Right lobe of liver (tissue), 6 donors: Measurements from ENCODE around the gene MBLAC1. TPM values are rescaled to one million over a fixed set of nuclear protein-coding genes. Genes with fewer than 3 reads are reported as not detected.

ENCODE experiments used
- ATAC-seq, 4 donors: fragments of 200-7000 bp; cut with Tn5 transposase; one replicate each; pipeline ENCODE4 v1.9.1; 2020; ENCODE audit warnings: mild to moderate bottlenecking in 4 of 4, moderate library complexity in 4 of 4
- DNase-seq, 3 donors: peaks; one replicate each; pipeline ENCODE4 v3.0.0-alpha.2; 2020
- H3K27ac ChIP-seq, 3 donors: fragments of 200-600 bp; one replicate each; pipeline ENCODE4 v1.8.0; 2022
- H3K27me3 ChIP-seq, 2 donors: fragments of 200-600 bp; one replicate each; pipeline ENCODE4 v1.8.0; 2022
- H3K36me3 ChIP-seq, 4 donors: fragments of 200-600 bp; sonication (generic) in 1 of 4; one replicate each; pipeline versions ENCODE4 v1.5.1 to v1.8.0; 2017 to 2022; ENCODE audit warnings: control low read depth in 1 of 4
- H3K4me1 ChIP-seq, 4 donors: fragments of 200-600 bp; sonication (generic) in 1 of 4; one replicate each; pipeline versions ENCODE4 v1.5.1 to v1.8.0; 2017 to 2022; ENCODE audit warnings: control low read depth in 1 of 4
- H3K4me3 ChIP-seq, 3 donors: fragments of 200-600 bp; one replicate each; pipeline ENCODE4 v1.8.0; 2022
- H3K9me3 ChIP-seq, 4 donors: fragments of 200-600 bp; sonication (generic) in 1 of 4; one replicate each; pipeline versions ENCODE4 v1.5.1 to v1.8.0; 2017 to 2022; ENCODE audit warnings: control low read depth in 1 of 4
- CTCF ChIP-seq, 4 donors: fragments of 200-600 bp in 3 of 4; fragments of 450-650 bp in 1 of 4; IDR thresholded peaks; one replicate each; pipeline versions ENCODE4 v1.5.1 to v1.8.0; 2016 to 2022; ENCODE audit warnings: antibody characterized with exemption in 4 of 4, mild to moderate bottlenecking in 2 of 4
- POLR2A ChIP-seq: fragments of 450-650 bp; IDR thresholded peaks from one replicate; pipeline ENCODE4 v1.6.1; 2017; ENCODE audit warnings: antibody characterized with exemption, mild to moderate bottlenecking
- WGBS: methylation state at CpG from one replicate; pipeline ENCODE4 v1.1.6; 2018; ENCODE audit warnings: low coverage, low lambda C conversion rate; ENCODE audit not compliant: insufficient coverage; ENCODE audit errors: missing lambda C conversion rate; 5-methylcytosine and 5-hydroxymethylcytosine counted together
- intact Hi-C, 2 donors: fragments of 100-400 bp; cut with DNase I; formaldehyde crosslinking; loops; one replicate each; pipeline versions ENCODE4 v1.11.2 to v1.14.1; 2022
- total RNA-seq, 6 experiments: library from RNA; depleted of rRNA in 2 of 6; stranded (reverse); fragments of >200 nt in 2 of 6; fragmentation: NEBNext Ultra II Directional in 3 of 6; extraction: Animal tissue kit (Norgen Biotek cat#: 25700) in 3 of 6; gene quantifications; one replicate each; pipeline versions ENCODE4 v1.1.0 to v1.2.4, GENCODE V29; 2016 to 2023
- donor health status: DM: no; HTN: yes; CAD: no.
- donor health status: DM: no; HTN: no; CAD: no.
- donor health status: DM: no; HTN: no; CAD: no.
- donor health status: DM: no; HTN: yes; CAD: no.
- donor health status: DM: no; HTN: yes; CAD: no.

Gene MBLAC1
- total RNA-seq, 6 experiments from 2014 or later, result 0.35 to 2.7 (median 1.1) TPM

- Histone ChIP-seq H3K36me3 (peaks cover 0 to 19% (median 4%) of the 10 kb centered on the region in 4 donors), H3K27ac (peak overlapping the region in 1 of 3 donors; percentile 72), H3K4me3 (no peak overlapping the region), H3K27me3 (no peaks in the 10 kb centered on the region), H3K9me3 (no peaks in the 10 kb centered on the region), H3K4me1 (peaks cover 0 to 12% (median 4%) of the 10 kb centered on the region in 4 donors)
- TF ChIP-seq CTCF (IDR thresholded peaks at IDR 0.05) (no peak), POLR2A (no peak)
- DNase-seq (no peak), ATAC-seq (no peak)
- intact Hi-C loops, result no loop called here
- 80% methylated on average over 6 of the region's 10 CpGs for WGBS
These were observed 39.6 kb upstream of the MBLAC1 start for GRCh38 chr7:100087055-100087750.

DNA sequence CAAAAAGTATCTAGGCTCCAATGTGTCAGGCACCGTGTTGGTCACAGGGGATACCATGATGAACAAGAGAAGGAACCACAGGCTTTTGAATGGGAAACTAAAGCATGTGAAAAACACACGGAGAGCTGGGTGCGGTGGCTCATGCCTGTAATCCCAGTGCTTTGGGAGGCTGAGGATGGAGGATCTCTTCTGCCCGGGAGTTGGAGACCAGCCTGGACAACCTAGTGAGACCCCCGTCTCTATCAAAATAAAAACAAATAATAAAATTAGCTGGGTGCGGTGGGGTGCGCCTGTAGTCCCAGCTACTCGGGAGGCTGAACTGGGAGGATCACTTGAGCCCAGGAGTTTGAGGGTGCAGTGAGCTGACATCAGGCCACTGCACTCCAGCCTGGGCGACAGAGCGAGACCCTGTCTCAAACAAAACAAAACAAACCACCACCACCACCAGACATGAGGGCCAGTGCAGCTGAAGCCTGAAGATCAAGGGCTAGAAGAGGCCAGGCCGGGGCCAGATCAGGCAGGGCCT is 38.6 kb upstream of the MBLAC1 start:
- H3K27ac ChIP-seq, result peak overlapping the region; percentile 60 to 81 (median 72)
- peak overlapping the region; percentile 74 to 98 (median 97) for H3K4me3 ChIP-seq
- peaks cover 0 to 29% (median 9%) of the 10 kb centered on the region in 4 donors for H3K36me3 ChIP-seq
- DNase-seq (no peak), ATAC-seq (no peak)
- H3K4me1 ChIP-seq, result peaks cover 0 to 8% (median 3%) of the 10 kb centered on the region in 4 donors
- intact Hi-C loops, result no loop called here
- H3K27me3 ChIP-seq, result no peaks in the 10 kb centered on the region
- no peaks in the 10 kb centered on the region for H3K9me3 ChIP-seq
- no peak for TF ChIP-seq CTCF (IDR thresholded peaks at IDR 0.05)
- no peak for TF ChIP-seq POLR2A
- WGBS, result 65% methylated on average over 8 of the region's 11 CpGs

DNA sequence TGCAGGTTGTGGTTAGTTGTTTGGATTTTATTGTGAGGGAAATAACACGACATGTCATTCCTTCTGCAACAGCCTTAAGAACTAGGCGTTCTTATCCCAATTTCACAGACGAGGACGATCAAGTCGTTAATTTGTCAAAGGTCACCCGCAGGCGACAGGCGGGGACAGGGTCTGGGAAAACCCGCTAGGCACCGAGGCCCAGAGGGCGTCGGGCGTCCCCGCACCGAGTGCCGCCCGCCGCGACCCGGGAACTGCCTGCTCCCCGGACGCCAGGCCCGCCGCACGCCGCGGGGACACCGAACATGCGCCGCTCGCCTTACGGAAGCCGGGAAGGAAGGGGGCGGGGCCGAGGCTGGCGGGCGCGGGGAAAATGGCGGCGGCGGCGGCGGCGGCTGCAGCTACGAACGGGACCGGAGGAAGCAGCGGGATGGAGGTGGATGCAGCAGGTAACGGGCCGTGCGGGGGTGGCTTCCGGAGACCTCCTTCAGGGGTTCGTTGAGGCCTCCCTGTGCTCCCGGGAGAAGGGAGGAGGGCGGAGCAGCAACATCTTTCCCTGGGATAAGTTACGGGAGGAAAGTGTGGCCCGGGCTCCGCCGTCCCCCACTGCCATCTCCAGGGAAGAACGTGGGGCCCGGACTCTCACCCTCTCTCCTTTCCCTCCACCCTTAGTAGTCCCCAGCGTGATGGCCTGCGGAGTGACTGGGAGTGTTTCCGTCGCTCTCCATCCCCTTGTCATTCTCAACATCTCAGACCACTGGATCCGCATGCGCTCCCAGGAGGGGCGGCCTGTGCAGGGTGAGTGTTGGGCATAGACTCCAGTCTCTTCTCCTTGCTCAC is 37.9 kb upstream of the MBLAC1 start, which contains the start of gene COPS6:
Gene COPS6 (plus strand): TSS at position 349 of the 837 bp plus-strand sequence. CDS start 22 bp downstream, at position 371.
- intact Hi-C loops, result no loop called here
- no peak for TF ChIP-seq CTCF (IDR thresholded peaks at IDR 0.05)
- TF ChIP-seq POLR2A, result peak; percentile 82
- peak; percentile 87 to 89 (median 88) for DNase-seq

GRCh38 chr7:100089458-100090196 is 37.1 kb upstream of the MBLAC1 start:
- ATAC-seq (no peak), DNase-seq (peak in 1 of 3 donors; percentile 3)
- peak overlapping the region; percentile 74 to 98 (median 97) for H3K4me3 ChIP-seq
- 30% methylated on average over 7 of the region's 7 CpGs for WGBS
- no peaks in the 10 kb centered on the region for H3K27me3 ChIP-seq
- H3K9me3 ChIP-seq, result no peaks in the 10 kb centered on the region
- peak overlapping the region; percentile 60 to 81 (median 72) for H3K27ac ChIP-seq
- H3K4me1 ChIP-seq, result peaks cover 0 to 8% (median 3%) of the 10 kb centered on the region in 4 donors
- H3K36me3 ChIP-seq, result peaks cover 0 to 43% (median 20%) of the 10 kb centered on the region in 4 donors
- TF ChIP-seq CTCF (IDR thresholded peaks at IDR 0.05), result no peak
- no peak for TF ChIP-seq POLR2A
- intact Hi-C loops, result no loop called here

More for the DNA sequence above, 37.9 kb upstream of the MBLAC1 start, which contains the start of gene COPS6:
- peak within 1 kb of the TSS; percentile 60 to 81 (median 72) for H3K27ac ChIP-seq
- peak within 1 kb of the TSS; percentile 74 to 98 (median 97) for H3K4me3 ChIP-seq
- peaks cover 0 to 8% (median 3%) of the 10 kb centered on the region in 4 donors for H3K4me1 ChIP-seq
- H3K9me3 ChIP-seq, result no peaks in the 10 kb centered on the region
- peaks cover 0 to 35% (median 13%) of the 10 kb centered on the region in 4 donors for H3K36me3 ChIP-seq
- ATAC-seq, result peak; percentile 81 to 91 (median 87)
- H3K27me3 ChIP-seq, result no peaks in the 10 kb centered on the region
- WGBS, result 0% methylated on average over 17 of the region's 68 CpGs
